ENCODE measurements around the gene ITGA5.

DNA sequence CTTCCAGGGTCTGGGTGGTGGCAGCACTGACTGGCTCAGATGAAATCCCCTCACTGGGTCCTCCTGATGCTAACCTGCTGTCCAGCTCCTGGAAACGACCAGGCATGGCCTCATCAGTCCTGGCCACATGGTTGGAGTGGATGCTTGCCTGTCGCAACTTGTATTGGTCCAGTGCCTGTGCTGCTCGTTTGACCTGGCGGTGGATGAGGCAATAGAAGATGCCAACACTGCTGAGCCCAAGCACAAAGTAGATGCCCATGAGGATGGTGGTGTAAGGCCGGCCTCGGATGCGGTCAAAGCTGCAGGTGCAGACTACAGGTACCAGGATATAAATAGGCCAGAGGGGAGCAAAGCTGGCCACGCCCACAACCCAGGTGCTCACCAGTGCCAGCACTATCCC, 56.0 kb downstream of the ITGA5 start:
- TF ChIP-seq, protein P1, sequence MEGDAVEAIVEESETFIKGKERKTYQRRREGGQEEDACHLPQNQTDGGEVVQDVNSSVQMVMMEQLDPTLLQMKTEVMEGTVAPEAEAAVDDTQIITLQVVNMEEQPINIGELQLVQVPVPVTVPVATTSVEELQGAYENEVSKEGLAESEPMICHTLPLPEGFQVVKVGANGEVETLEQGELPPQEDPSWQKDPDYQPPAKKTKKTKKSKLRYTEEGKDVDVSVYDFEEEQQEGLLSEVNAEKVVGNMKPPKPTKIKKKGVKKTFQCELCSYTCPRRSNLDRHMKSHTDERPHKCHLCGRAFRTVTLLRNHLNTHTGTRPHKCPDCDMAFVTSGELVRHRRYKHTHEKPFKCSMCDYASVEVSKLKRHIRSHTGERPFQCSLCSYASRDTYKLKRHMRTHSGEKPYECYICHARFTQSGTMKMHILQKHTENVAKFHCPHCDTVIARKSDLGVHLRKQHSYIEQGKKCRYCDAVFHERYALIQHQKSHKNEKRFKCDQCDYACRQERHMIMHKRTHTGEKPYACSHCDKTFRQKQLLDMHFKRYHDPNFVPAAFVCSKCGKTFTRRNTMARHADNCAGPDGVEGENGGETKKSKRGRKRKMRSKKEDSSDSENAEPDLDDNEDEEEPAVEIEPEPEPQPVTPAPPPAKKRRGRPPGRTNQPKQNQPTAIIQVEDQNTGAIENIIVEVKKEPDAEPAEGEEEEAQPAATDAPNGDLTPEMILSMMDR (optimal IDR thresholded peaks at IDR 0.05 in 1 of 3, IDR thresholded peaks at IDR 0.05 in 1 of 3, conservative IDR thresholded peaks at IDR 0.05 in 1 of 3; ENCODE audit: extremely low read depth in 1 of 3, insufficient read depth in 2 of 3, low read length in 3 of 3), result no peak
- TF ChIP-seq EZH2 (IDR thresholded peaks at IDR 0.05; ENCODE audit: low read length), result no peak
